WI38 (cell line): Measurements from ENCODE around the gene MC1R.
"Not testable (repeated sequence)": the region's sequence is repeated elsewhere in the genome, so short reads cannot be mapped to it uniquely, and the experiment has no call there.

Source experiments
- H3K4me3 ChIP-seq: 2 replicates; pipeline ENCODE4 v1.5.1; 2011; ENCODE audit warnings: low read depth, mild to moderate bottlenecking, control low read depth, low read length
- CTCF ChIP-seq: IDR thresholded peaks from 2 replicates; pipeline ENCODE4 v1.5.1; 2012; ENCODE audit warnings: low read depth, mild to moderate bottlenecking, control low read depth, low read length

MC1R gene

GRCh38 chr16:89923640-89924296 lies 5.1 kb downstream of the MC1R start:
- TF ChIP-seq CTCF: no peak

GRCh38 chr16:89924297-89924924 lies 5.7 kb downstream of the MC1R start:
- TF ChIP-seq CTCF: no peak
- peak overlapping the region; percentile 73 for H3K4me3 ChIP-seq

More at GRCh38 chr16:89923640-89924296, 5.1 kb downstream of the MC1R start:
- peak overlapping the region; percentile 73 for H3K4me3 ChIP-seq

GRCh38 chr16:89924925-89925307 lies 6.3 kb downstream of the MC1R start:
- TF ChIP-seq CTCF: no peak

GRCh38 chr16:89925596-89926079 lies 7.0 kb downstream of the MC1R start:
- no peak for TF ChIP-seq CTCF
- peak overlapping the region; percentile 73 for H3K4me3 ChIP-seq

More at GRCh38 chr16:89924925-89925307, 6.3 kb downstream of the MC1R start:
- H3K4me3 ChIP-seq: peak overlapping the region; percentile 73

GRCh38 chr16:89931305-89931896 lies 12.7 kb downstream of the MC1R start:
- no peak for TF ChIP-seq CTCF
- H3K4me3 ChIP-seq: no peak overlapping the region

- no peak overlapping the region for H3K4me3 ChIP-seq
- no peak for TF ChIP-seq CTCF
Observed at GRCh38 chr16:89931964-89932363, 13.3 kb downstream of the MC1R start.

- not testable (repeated sequence) for H3K4me3 ChIP-seq
Observed at GRCh38 chr16:89934019-89934418, 15.4 kb downstream of the MC1R start.
